SIG-M5 (cell line): ENCODE measurements around the gene TIMM8B.
"Not testable (repeated sequence)": the region's sequence is repeated elsewhere in the genome, so short reads cannot be mapped to it uniquely, and the experiment has no call there.

Experiments used
- DNase-seq: peaks from one replicate; lab custom pipeline; 2025; lab: John Stamatoyannopoulos, UW

Gene TIMM8B

DNA sequence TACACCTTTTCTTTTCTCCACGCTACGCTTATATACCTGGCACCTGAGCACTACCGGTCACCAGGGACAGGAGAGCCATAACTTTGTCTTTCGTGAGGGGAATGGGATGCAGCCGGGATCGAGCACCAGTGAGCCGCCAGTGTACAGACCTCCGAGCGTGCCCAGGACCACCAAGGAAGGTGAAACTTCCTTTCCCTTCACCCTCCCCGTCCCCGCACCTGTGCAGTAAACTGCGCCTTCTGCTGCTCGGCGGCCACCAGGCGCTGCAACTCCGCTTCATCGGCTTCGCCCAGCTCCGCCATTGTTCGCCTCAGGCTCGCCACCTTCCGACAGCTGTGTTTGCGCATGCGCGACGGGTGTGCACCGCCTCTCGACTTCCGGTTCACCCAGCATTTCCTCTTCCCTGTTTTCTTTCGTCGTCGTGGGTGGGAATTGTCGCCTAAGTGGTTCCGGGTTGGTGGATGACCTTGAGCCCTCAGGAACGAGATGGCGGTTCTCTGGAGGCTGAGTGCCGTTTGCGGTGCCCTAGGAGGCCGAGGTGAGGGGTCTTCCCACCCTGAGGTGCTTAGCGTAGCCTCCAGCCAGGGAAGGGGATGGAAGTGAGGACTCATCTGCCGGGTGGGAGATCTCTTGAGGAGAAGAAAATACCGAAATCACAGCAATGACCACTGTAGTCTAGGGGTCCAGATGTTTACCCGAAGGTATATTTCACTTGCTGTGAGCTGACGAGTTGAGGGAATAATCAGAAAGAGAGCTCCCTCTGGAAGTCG is at the start of gene TIMM8B, which contains the start of gene SDHD:
TSS of gene TIMM8B (minus strand) at position 335 of the 770 bp plus-strand sequence. CDS start at position 302, 33 bp downstream.
TSS of gene SDHD (plus strand) at position 452 of the 770 bp plus-strand sequence. CDS start at position 487, 35 bp downstream.
- peak; percentile 61 for DNase-seq

DNA sequence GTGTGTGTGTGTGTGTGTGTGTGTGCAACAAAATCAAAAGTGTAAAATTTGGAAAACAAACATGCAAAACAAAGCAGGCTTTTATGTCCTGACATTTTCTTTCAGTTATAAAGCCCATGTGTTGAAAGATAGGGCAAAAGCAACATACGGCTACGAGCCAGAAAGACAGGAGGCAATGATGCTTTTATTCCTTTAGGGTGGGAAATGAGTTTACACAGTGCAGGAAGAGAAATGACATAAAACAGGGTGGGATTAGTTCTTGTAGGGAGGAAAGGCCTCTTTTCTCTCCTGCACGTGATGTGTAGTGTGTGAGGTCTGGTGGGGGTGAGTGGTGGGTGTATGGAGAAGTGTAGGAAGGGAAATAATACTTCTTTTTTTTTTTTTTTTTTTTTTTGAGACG is 47.9 kb upstream of the TIMM8B start:
- DNase-seq: no peak

GRCh38 chr11:112132737-112133136 is 46.2 kb upstream of the TIMM8B start:
- no peak for DNase-seq

DNA sequence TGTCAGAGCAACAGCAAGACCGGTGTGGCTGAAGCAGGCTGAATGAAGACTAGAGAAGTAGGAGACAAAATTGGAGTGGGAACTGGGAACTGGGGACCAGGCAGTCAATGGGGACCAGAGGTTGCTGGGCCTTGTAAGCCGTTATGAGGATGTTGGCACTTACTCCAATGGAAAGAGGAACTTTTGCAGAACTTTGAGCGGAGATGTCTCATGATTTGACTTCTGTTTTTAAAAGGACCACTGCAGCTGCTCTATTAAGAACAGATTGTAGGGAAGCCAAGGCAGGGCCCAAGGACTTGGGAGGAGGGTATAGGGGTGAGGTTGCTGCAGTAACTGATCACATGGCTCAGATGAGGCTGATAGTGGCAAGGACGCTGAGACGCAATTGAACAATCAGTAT is 43.1 kb upstream of the TIMM8B start:
- DNase-seq: peak; percentile 3

GRCh38 chr11:112128483-112129121 is 42.0 kb upstream of the TIMM8B start:
- DNase-seq: no peak

DNA sequence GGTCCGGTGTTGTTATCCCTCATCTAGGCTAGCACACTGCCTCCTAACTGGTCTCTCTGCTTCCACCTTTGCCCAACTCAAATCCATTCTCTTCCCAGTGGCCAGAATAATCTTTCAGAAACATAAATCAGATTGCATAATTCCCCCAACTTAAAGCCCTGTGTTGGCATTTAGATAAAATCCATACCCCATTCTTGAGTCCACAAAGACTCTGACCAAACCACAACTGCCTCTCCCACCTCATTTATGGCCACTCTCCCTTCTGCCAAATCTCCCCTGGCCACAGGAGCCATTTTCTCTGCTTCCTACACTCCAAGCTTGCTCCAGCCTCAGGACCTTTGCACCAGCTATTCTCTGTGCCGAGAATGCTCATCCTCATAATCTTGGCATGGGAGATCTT is 40.5 kb upstream of the TIMM8B start:
- DNase-seq: no peak

DNA sequence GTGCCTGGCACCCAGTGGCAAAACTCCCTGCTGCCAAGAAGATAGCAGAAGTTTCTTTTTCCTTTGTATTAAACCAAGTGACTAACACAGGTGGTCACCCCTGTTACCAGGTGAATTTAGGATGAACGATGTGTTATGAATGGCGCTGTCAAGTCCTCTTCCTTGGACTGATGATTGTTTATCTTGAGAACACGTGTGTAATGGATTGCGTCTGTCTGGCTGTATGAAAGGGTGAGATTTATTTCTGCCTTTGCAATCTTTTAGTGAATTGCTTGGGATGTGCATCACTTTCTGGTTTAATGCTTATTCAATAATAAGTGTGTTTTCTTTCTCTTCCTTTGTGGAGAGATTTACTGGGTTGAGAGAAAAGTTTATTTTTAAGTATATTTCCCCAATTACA is 36.6 kb upstream of the TIMM8B start:
- no peak for DNase-seq

GRCh38 chr11:112121981-112122615 is 35.5 kb upstream of the TIMM8B start:
- no peak for DNase-seq

GRCh38 chr11:112118176-112118575 is 31.6 kb upstream of the TIMM8B start:
- DNase-seq: no peak

- DNase-seq: no peak
Observed at GRCh38 chr11:112115386-112115785, 28.8 kb upstream of the TIMM8B start.

DNA sequence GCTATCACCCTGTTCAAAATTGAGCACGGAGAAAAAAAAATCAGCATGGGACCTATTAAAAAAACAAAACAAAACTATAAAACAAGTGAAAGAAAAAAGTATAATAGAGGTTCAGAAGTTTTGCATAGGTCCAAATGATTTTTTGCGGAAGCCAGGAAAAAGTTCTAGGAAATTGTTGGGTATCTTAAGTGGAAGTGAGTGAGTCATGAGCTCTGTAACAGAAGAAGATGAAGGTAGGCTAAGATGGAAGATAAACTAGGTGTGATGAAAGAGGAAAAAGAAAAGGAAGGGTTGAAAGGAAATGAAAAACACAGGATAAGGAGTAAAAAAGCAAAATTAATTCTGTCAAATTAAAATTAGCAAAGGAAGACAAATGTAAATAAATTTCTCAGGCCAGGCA is 27.9 kb upstream of the TIMM8B start:
- no peak for DNase-seq

- no peak for DNase-seq
Observed at GRCh38 chr11:112113539-112114457, 27.2 kb upstream of the TIMM8B start.

DNA sequence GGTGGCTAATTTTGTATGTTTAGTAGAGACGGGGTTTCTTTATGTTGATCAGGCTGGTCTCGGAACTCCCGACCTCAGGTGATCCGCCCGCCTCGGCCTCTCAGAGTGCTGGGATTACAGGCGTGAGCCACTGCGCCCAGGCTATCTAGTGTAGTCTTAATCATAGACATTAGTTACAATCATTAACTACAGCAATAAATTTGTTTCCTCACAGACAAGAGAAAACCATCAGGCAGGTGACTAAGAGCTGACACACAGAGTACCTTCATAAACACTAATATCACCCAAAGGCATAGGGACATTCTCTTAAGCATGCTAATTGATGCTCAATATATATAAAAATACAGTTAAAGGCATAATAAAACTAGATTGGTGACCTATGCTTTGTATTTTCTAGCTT is 19.5 kb upstream of the TIMM8B start:
- DNase-seq: no peak

GRCh38 chr11:112103446-112103845 is 16.9 kb upstream of the TIMM8B start:
- DNase-seq: no peak

DNA sequence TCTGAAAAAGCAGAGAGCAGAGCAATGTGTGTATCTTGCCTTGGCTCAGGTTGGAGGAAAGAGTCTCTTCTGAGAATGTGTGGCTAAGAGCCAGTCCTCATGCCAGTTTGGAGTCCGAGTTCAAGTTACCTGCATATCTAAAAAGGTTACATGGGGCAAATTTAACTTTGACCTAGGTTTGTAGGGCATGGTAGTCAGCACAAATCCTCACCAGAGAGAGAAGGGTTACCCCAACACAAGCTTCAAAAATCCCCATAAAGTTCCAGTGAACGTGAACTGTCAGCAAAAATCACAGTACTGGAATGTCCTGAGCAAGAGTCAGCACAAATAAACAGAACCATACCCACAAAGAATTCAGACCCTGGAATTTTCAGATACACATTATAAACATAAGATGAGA is 13.9 kb upstream of the TIMM8B start:
- DNase-seq: no peak

GRCh38 chr11:112097734-112098528 is 11.4 kb upstream of the TIMM8B start:
- DNase-seq: no peak

GRCh38 chr11:112096194-112096593 is 9.6 kb upstream of the TIMM8B start:
- no peak for DNase-seq

DNA sequence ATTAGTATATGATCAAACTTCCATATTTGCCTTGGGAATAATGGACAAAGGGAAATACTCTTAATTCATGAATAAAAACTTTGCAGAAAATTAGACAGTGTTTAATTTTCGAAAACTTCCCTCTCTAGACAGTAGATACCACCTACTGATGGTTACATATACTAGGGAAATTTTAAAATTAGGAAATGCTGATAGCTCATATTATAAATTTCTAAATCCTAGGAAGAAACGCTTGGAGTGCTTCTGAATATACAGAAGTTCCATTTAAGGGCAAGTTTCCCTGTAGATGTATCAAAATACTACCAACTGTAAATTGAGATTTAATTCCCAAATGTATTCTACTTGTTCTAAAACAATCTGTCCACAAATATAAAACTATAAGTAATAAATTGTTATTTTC is 8.7 kb upstream of the TIMM8B start:
- not testable (repeated sequence) for DNase-seq

DNA sequence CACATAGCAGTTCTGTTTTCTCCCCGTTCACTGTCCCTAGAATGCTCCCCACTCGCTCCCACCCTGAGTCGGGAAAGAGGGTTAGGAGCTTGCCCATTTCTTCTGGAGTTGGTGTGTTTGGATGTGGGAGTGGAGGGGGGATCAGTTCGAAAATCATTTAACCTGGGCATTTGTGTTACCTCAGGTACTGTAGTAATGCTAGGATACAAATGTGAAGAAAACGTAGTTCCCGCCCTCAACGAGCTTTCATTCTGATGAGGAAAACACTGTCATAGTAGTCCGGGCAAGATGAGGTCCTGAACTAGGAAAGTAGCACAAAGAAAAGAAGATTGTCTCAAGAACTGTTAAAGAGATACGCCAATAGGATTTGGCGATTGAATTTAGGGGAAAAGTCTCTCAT is 656 bp upstream of the TIMM8B start:
- no peak for DNase-seq

- DNase-seq: no peak
Observed at GRCh38 chr11:112085822-112086421, 634 bp downstream of the TIMM8B start.

DNA sequence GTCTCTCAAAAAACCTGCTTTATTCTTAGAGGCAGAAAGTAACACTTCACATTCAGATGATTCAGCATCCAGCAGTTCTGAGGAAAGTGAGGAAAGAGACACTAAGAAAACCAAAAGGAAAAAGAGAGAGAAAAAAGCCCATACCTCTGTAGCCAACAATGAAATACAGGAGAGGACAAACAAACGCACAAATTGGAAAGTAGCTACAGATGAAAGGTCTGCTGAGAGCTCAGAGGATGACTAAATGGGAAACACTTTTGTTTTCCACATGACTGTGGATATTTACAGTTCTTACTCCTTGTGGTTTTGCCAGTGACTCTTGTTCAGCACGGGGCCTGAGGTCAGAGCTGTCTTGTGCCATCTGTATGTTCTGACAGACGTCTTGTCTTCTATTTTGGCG is 3.8 kb downstream of the TIMM8B start:
- DNase-seq: no peak
